GM23338 (cell line): Measurements from ENCODE around the gene PAK1IP1. TPM values are rescaled to one million over a fixed set of nuclear protein-coding genes. Genes with fewer than 3 reads are reported as not detected.

Experiments
- ATAC-seq: fragments of 200-7000 bp; cut with Tn5 transposase; 3 replicates; pipeline ENCODE4 v1.9.1; 2020
- DNase-seq: peaks from one replicate; pipeline ENCODE4 v3.0.0-alpha.2; 2015; ENCODE audit warnings: low spot score
- H2AFZ ChIP-seq: fragments of 200-600 bp; sonication (generic); 2 replicates; pipeline ENCODE4 v1.8.0; 2016; ENCODE audit warnings: antibody characterized with exemption, mild to moderate bottlenecking, moderate library complexity
- H3F3A ChIP-seq: fragments of 200-600 bp; sonication (generic); replicated peaks from 2 replicates; pipeline ENCODE4 v1.8.0; 2017; ENCODE audit warnings: antibody characterized with exemption, mixed run types, low read depth
- H3K27ac ChIP-seq: fragments of 200-600 bp; sonication (generic); 2 replicates; pipeline ENCODE4 v1.6.1; 2016; ENCODE audit warnings: low read depth
- H3K27me3 ChIP-seq: fragments of 200-600 bp; sonication (generic); 2 replicates; pipeline ENCODE4 v1.8.0; 2016; ENCODE audit warnings: mild to moderate bottlenecking, mixed run types, moderate library complexity; ENCODE audit not compliant: insufficient read depth
- H3K36me3 ChIP-seq: fragments of 200-600 bp; sonication (generic); 2 replicates; pipeline ENCODE4 v1.8.0; 2016; ENCODE audit warnings: mild to moderate bottlenecking; ENCODE audit not compliant: insufficient read depth
- H3K4me1 ChIP-seq: fragments of 200-600 bp; sonication (generic); 2 replicates; pipeline ENCODE4 v1.8.0; 2016; ENCODE audit warnings: mild to moderate bottlenecking, moderate library complexity; ENCODE audit not compliant: insufficient read depth
- H3K4me2 ChIP-seq: fragments of 200-600 bp; sonication (generic); 2 replicates; pipeline ENCODE4 v1.7.1; 2017; ENCODE audit warnings: mixed run types
- H3K4me3 ChIP-seq: fragments of 200-600 bp; sonication (generic); 2 replicates; pipeline ENCODE4 v1.6.1; 2016; ENCODE audit warnings: mixed run types
- H3K79me2 ChIP-seq: fragments of 200-600 bp; sonication (generic); replicated peaks from 2 replicates; pipeline ENCODE4 v1.8.0; 2017; ENCODE audit warnings: mild to moderate bottlenecking; ENCODE audit not compliant: insufficient read depth
- H3K9me2 ChIP-seq: fragments of 200-600 bp; sonication (generic); 2 replicates; pipeline ENCODE4 v1.8.0; 2017; ENCODE audit not compliant: insufficient read depth
- H4K20me1 ChIP-seq: fragments of 200-600 bp; sonication (generic); replicated peaks from 2 replicates; pipeline ENCODE4 v1.8.0; 2017; ENCODE audit warnings: mild to moderate bottlenecking; ENCODE audit not compliant: insufficient read depth
- H3K27ac Mint-ChIP-seq: 2 replicates; pipeline ENCODE4 v1.8.0; 2020; ENCODE audit warnings: inconsistent platforms, mild to moderate bottlenecking, moderate library complexity, mixed read lengths
- H3K27me3 Mint-ChIP-seq: 3 replicates; pipeline ENCODE4 v1.8.0; 2022; ENCODE audit warnings: low read depth, mild to moderate bottlenecking, moderate library complexity, mixed read lengths, inconsistent platforms; ENCODE audit not compliant: insufficient read depth, poor library complexity
- H3K36me3 Mint-ChIP-seq: 3 replicates; pipeline ENCODE4 v1.8.0; 2021; ENCODE audit warnings: low read depth, mild to moderate bottlenecking, inconsistent platforms, moderate library complexity, mixed read lengths
- H3K4me1 Mint-ChIP-seq: 3 replicates; pipeline ENCODE4 v1.8.0; 2020; ENCODE audit warnings: mild to moderate bottlenecking, inconsistent platforms, mixed read lengths
- H3K4me3 Mint-ChIP-seq: 3 replicates; pipeline ENCODE4 v1.8.0; 2021; ENCODE audit warnings: moderate library complexity, mild to moderate bottlenecking, inconsistent platforms, mixed read lengths
- H3K9me3 Mint-ChIP-seq: 3 replicates; pipeline ENCODE4 v1.8.0; 2020; ENCODE audit warnings: moderate library complexity, mild to moderate bottlenecking, inconsistent platforms, mixed read lengths
- CREB1 ChIP-seq: fragments of 250-450 bp; sonication (Bioruptor Pico); IDR thresholded peaks from 2 replicates; pipeline ENCODE4 v1.5.0; 2020; ENCODE audit warnings: low read depth, mild to moderate bottlenecking, moderate library complexity
- ETS1 ChIP-seq: IDR thresholded peaks from 2 replicates; pipeline ENCODE4 v1.6.1; 2016; ENCODE audit warnings: antibody characterized with exemption
- EZH2 ChIP-seq: fragments of 200-600 bp; sonication (generic); IDR thresholded peaks from one replicate; pipeline ENCODE4 v1.8.0; 2017; ENCODE audit warnings: antibody characterized with exemption, mild to moderate bottlenecking, low read depth; ENCODE audit not compliant: unreplicated experiment
- NANOG ChIP-seq: IDR thresholded peaks from 2 replicates; pipeline ENCODE4 v1.6.1; 2016; ENCODE audit warnings: antibody characterized with exemption, borderline replicate concordance
- STAT1 ChIP-seq: IDR thresholded peaks from one replicate; pipeline ENCODE4 v1.6.1; 2016; ENCODE audit warnings: antibody characterized with exemption; ENCODE audit not compliant: unreplicated experiment
- ZNF114 ChIP-seq: fragments of 250-450 bp; sonication (Bioruptor Pico); IDR thresholded peaks from 2 replicates; pipeline ENCODE4 v1.5.0; 2020; ENCODE audit warnings: mild to moderate bottlenecking, moderate library complexity
- polyA plus RNA-seq: library from polyadenylated mRNA; unstranded; fragments of >200 nt; fragmentation: Nextera tagmentation; extraction: Ambion mirVana; gene quantifications from 2 replicates; pipeline ENCODE4 v1.2.1, GENCODE V29; 2016
- total RNA-seq: library from RNA; depleted of rRNA; stranded (reverse); fragments of >200 nt; shearing (Covaris generic); gene quantifications from 2 replicates; pipeline ENCODE4 v1.2.3, GENCODE V29; 2014
- TF ChIP-seq, protein P1 (sequence below), 2 experiments: fragments of 200-600 bp in 1 of 2; sonication (generic) in 1 of 2; conservative IDR thresholded peaks; 2 replicates each; pipeline versions ENCODE4 v1.5.1 to v1.6.1; 2016 to 2017; ENCODE audit warnings: antibody characterized with exemption in 2 of 2, low read depth in 2 of 2, mild to moderate bottlenecking in 2 of 2, moderate library complexity in 1 of 2
- TF ChIP-seq, protein P2 (sequence below): IDR thresholded peaks from one replicate; pipeline ENCODE4 v1.6.1; 2018; ENCODE audit warnings: antibody characterized with exemption; ENCODE audit not compliant: unreplicated experiment

The PAK1IP1 gene
- total and polyA plus RNA-seq, 2 experiments from 2014 or later, result 45.5 to 93.2 TPM

DNA sequence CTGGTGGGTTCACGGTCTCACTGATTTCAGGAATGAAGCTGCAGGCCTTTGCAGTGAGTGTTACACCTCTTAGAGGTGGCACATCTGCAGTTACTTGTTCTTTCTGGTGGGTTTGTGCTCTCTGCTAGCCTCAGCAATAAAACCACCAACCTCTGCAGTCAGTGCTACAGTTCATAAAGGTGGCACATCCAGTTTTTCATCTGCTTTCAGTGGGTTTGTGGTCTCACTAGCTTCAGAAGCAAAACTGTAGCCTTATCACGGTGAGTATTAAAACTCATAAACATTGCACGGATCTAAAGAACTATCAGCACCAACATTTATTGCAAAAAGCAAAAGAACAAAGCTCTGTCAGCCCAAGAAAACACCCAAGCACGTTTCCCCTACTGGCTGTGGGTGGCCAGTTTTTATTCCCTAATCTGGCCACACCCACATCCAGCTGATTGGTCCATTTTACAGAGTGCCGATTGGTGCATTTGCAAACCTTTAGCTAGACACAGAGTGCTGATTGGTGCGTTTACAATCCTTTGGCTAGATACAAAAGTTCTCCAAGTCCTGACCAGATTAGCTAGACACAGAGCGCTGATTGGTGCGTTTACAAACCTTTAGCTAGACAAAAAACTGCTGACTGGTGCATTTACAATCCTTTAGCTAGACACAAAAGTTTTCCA lies 24.7 kb downstream of the PAK1IP1 start:
- no peaks in the 10 kb centered on the region for H3K9me2 ChIP-seq
- H4K20me1 ChIP-seq, result no peaks in the 10 kb centered on the region
- peaks cover 13% of the 10 kb centered on the region for H3K27me3 Mint-ChIP-seq
- peaks cover 23% of the 10 kb centered on the region for H3F3A ChIP-seq
- H3K36me3 Mint-ChIP-seq, result peaks cover 33% of the 10 kb centered on the region
- H3K79me2 ChIP-seq, result peaks cover 12% of the 10 kb centered on the region
- no peaks in the 10 kb centered on the region for H3K27me3 ChIP-seq
- H3K4me2 ChIP-seq, result no peak overlapping the region
- no peak overlapping the region for H3K27ac Mint-ChIP-seq
- no peak for DNase-seq
- H2AFZ ChIP-seq, result no peak overlapping the region
- no peak overlapping the region for H3K4me3 Mint-ChIP-seq
- no peak overlapping the region for H3K4me3 ChIP-seq
- peaks cover 34% of the 10 kb centered on the region for H3K9me3 Mint-ChIP-seq
- no peak for ATAC-seq
- peaks cover 16% of the 10 kb centered on the region for H3K4me1 ChIP-seq
- peaks cover 5% of the 10 kb centered on the region; the same call in 1 of the 2 replicates for H3K36me3 ChIP-seq
- TF ChIP-seq ZNF114 (CRISPR knock-in tag), result no peak
- TF ChIP-seq, protein P1, sequence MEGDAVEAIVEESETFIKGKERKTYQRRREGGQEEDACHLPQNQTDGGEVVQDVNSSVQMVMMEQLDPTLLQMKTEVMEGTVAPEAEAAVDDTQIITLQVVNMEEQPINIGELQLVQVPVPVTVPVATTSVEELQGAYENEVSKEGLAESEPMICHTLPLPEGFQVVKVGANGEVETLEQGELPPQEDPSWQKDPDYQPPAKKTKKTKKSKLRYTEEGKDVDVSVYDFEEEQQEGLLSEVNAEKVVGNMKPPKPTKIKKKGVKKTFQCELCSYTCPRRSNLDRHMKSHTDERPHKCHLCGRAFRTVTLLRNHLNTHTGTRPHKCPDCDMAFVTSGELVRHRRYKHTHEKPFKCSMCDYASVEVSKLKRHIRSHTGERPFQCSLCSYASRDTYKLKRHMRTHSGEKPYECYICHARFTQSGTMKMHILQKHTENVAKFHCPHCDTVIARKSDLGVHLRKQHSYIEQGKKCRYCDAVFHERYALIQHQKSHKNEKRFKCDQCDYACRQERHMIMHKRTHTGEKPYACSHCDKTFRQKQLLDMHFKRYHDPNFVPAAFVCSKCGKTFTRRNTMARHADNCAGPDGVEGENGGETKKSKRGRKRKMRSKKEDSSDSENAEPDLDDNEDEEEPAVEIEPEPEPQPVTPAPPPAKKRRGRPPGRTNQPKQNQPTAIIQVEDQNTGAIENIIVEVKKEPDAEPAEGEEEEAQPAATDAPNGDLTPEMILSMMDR (conservative IDR thresholded peaks at IDR 0.05; ENCODE audit: low read depth in 2 of 2), result no peak
- no peak overlapping the region for H3K27ac ChIP-seq
- H3K4me1 Mint-ChIP-seq, result peaks cover 19% of the 10 kb centered on the region

DNA sequence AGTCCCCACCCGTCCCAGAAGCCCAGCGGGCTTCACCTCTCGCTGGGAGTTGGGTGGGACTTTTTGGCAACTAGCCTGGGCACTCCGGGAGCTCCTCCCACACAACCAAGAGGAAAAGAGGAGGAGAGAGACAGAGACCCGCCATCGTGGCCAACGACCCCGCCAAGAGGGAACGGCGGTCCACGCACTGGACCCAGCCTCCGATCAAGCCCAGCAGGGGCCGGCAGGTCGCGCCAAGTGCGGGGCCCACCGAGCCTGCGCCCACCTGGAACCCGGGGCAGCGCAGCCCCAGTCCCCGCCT lies 25.1 kb downstream of the PAK1IP1 start:
- Histone ChIP-seq H4K20me1 (no peaks in the 10 kb centered on the region), H2AFZ (no peak overlapping the region), H3K27me3 (no peaks in the 10 kb centered on the region), H3K27ac (no peak overlapping the region), H3K36me3 (peaks cover 5% of the 10 kb centered on the region; the same call in 1 of the 2 replicates), H3K4me1 (peaks cover 19% of the 10 kb centered on the region), H3K4me2 (no peak overlapping the region), H3K9me2 (no peaks in the 10 kb centered on the region), H3F3A (peaks cover 23% of the 10 kb centered on the region), H3K79me2 (peaks cover 17% of the 10 kb centered on the region), H3K4me3 (no peak overlapping the region)
- Mint-ChIP-seq H3K27me3 (peaks cover 13% of the 10 kb centered on the region), H3K4me3 (no peak overlapping the region), H3K9me3 (peaks cover 34% of the 10 kb centered on the region), H3K36me3 (peaks cover 33% of the 10 kb centered on the region), H3K27ac (no peak overlapping the region), H3K4me1 (peaks cover 20% of the 10 kb centered on the region)
- TF ChIP-seq CREB1 (CRISPR knock-in tag) (no peak), NANOG (no peak), ETS1 (no peak), EZH2 (no peak), STAT1 (no peak)
- TF ChIP-seq, protein P2, sequence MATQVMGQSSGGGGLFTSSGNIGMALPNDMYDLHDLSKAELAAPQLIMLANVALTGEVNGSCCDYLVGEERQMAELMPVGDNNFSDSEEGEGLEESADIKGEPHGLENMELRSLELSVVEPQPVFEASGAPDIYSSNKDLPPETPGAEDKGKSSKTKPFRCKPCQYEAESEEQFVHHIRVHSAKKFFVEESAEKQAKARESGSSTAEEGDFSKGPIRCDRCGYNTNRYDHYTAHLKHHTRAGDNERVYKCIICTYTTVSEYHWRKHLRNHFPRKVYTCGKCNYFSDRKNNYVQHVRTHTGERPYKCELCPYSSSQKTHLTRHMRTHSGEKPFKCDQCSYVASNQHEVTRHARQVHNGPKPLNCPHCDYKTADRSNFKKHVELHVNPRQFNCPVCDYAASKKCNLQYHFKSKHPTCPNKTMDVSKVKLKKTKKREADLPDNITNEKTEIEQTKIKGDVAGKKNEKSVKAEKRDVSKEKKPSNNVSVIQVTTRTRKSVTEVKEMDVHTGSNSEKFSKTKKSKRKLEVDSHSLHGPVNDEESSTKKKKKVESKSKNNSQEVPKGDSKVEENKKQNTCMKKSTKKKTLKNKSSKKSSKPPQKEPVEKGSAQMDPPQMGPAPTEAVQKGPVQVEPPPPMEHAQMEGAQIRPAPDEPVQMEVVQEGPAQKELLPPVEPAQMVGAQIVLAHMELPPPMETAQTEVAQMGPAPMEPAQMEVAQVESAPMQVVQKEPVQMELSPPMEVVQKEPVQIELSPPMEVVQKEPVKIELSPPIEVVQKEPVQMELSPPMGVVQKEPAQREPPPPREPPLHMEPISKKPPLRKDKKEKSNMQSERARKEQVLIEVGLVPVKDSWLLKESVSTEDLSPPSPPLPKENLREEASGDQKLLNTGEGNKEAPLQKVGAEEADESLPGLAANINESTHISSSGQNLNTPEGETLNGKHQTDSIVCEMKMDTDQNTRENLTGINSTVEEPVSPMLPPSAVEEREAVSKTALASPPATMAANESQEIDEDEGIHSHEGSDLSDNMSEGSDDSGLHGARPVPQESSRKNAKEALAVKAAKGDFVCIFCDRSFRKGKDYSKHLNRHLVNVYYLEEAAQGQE, result no peak
- ATAC-seq (no peak), DNase-seq (no peak)
